Endothelial cell of umbilical vein (primary cell): ENCODE results near the gene MVP. TPM values are rescaled to one million over a fixed set of nuclear protein-coding genes. Genes with fewer than 3 reads are reported as not detected.

ENCODE experiments used
- BruUV-seq: library from RNA; stranded (reverse); fragments of 400-500 nt; replicated peaks from 2 replicates; lab custom pipeline; 2021; lab: Mats Ljungman, UMichigan
- CTCF ChIA-PET: fragments of 300-600, 350-600 bp; sonication (Branson Sonifier 250); formaldehyde crosslinking; loops from one replicate; lab custom pipeline; 2021; ENCODE audit warnings: antibody characterized with exemption, inconsistent platforms; lab: Charles Lee
- POLR2A ChIA-PET: fragments of 300-600, 350-600 bp; sonication (Branson Sonifier 250); formaldehyde crosslinking; loops from one replicate; lab custom pipeline; 2021; ENCODE audit warnings: antibody characterized with exemption, inconsistent platforms; lab: Charles Lee
- DNase-seq: peaks from one replicate; pipeline ENCODE4 v3.0.0-alpha.2; 2011; ENCODE audit warnings: low read depth, low spot score
- FAIRE-seq: peaks from 2 replicates; lab custom pipeline; 2011; peaks lifted over from hg19 to GRCh38; lab: Jason Lieb, UNC
- H2AFZ ChIP-seq: 2 replicates; pipeline ENCODE4 v1.6.0; 2012; ENCODE audit warnings: low read depth, low read length, control low read depth, inconsistent platforms
- H3K27ac ChIP-seq: 2 replicates; pipeline ENCODE4 v1.5.1; 2011; ENCODE audit warnings: low read depth, mild to moderate bottlenecking, control low read depth, low read length, moderate library complexity; ENCODE audit not compliant: insufficient read depth
- H3K27me3 ChIP-seq, 2 experiments: 2 replicates each; pipeline versions ENCODE4 v1.6.0 to v1.6.1; 2011; ENCODE audit warnings: low read length in 2 of 2, mixed read lengths in 1 of 2; ENCODE audit not compliant: control insufficient read depth in 2 of 2, insufficient read depth in 2 of 2
- H3K36me3 ChIP-seq, 2 experiments: 2 replicates in 1 of 2; 3 replicates in 1 of 2; pipeline ENCODE4 v1.5.1; 2011; ENCODE audit warnings: low read length in 2 of 2, mild to moderate bottlenecking in 1 of 2, moderate library complexity in 1 of 2; ENCODE audit not compliant: control insufficient read depth in 2 of 2, insufficient read depth in 2 of 2; ENCODE audit errors: extremely low read depth in 1 of 2
- H3K4me1 ChIP-seq: 3 replicates; pipeline ENCODE4 v1.5.1; 2011; ENCODE audit warnings: mild to moderate bottlenecking, low read length; ENCODE audit not compliant: control insufficient read depth, insufficient read depth; ENCODE audit errors: extremely low read depth
- H3K4me2 ChIP-seq: 2 replicates; pipeline ENCODE4 v1.6.1; 2011; ENCODE audit warnings: low read length, control low read depth, mixed read lengths; ENCODE audit not compliant: insufficient read depth
- H3K4me3 ChIP-seq, 3 experiments: fragments of 200-600 bp in 1 of 3; sonication (generic), shearing (Covaris generic) in 1 of 3; replicated peaks in 1 of 3; 2 replicates each; pipeline ENCODE4 v1.5.1; 2011 to 2016; ENCODE audit warnings: control low read depth in 3 of 3, low read length in 3 of 3, mild to moderate bottlenecking in 2 of 3, inconsistent platforms in 1 of 3, low read depth in 1 of 3, moderate library complexity in 1 of 3; ENCODE audit not compliant: insufficient read depth in 1 of 3
- H3K79me2 ChIP-seq: 2 replicates; pipeline ENCODE4 v1.6.0; 2012; ENCODE audit warnings: low read length, inconsistent platforms; ENCODE audit not compliant: control insufficient read depth, insufficient read depth
- H3K9ac ChIP-seq: replicated peaks from 2 replicates; pipeline ENCODE3; 2011; ENCODE audit warnings: low read length, control low read depth; ENCODE audit not compliant: insufficient read depth; ENCODE audit errors: extremely low read depth
- H3K9me1 ChIP-seq: replicated peaks from 3 replicates; pipeline ENCODE4 v1.6.0; 2011; ENCODE audit warnings: mild to moderate bottlenecking, low read length; ENCODE audit not compliant: control insufficient read depth, insufficient read depth; ENCODE audit errors: extremely low read depth
- H3K9me3 ChIP-seq: replicated peaks from 2 replicates; pipeline ENCODE4 v1.5.1; 2012; ENCODE audit warnings: low read length, inconsistent platforms; ENCODE audit not compliant: control insufficient read depth, insufficient read depth
- H4K20me1 ChIP-seq: replicated peaks from 2 replicates; pipeline ENCODE3; 2011; ENCODE audit warnings: mild to moderate bottlenecking, low read length; ENCODE audit not compliant: control insufficient read depth, insufficient read depth; ENCODE audit errors: extremely low read depth
- FOS ChIP-seq: IDR thresholded peaks from 2 replicates; pipeline ENCODE4 v1.6.1; 2011; ENCODE audit warnings: mild to moderate bottlenecking, low read length, moderate library complexity, borderline replicate concordance; ENCODE audit not compliant: insufficient read depth
- GATA2 ChIP-seq: IDR thresholded peaks from 2 replicates; pipeline ENCODE4 v1.7.0; 2011; ENCODE audit warnings: low read depth, mild to moderate bottlenecking, moderate library complexity, mixed read lengths, low read length; ENCODE audit not compliant: insufficient read length, insufficient read depth
- JUN ChIP-seq: IDR thresholded peaks from 2 replicates; pipeline ENCODE4 v1.6.1; 2011; ENCODE audit warnings: borderline replicate concordance, low read depth; ENCODE audit not compliant: insufficient read length, insufficient read depth
- POLR2A ChIP-seq: IDR thresholded peaks from 2 replicates; pipeline ENCODE4 v1.6.1; 2012; ENCODE audit warnings: low read depth, mild to moderate bottlenecking, control low read depth, low read length
- dilution Hi-C: fragments of 300-500 bp; cut with MboI; formaldehyde crosslinking; loops from one replicate; pipeline ENCODE4 v1.15.0; 2019; ENCODE audit warnings: low sequenced_read_pairs; ENCODE audit not compliant: extremely low pct_ligation_motif_present
- intact Hi-C: fragments of 100-400 bp; cut with micrococcal nuclease; formaldehyde crosslinking; loops from one replicate; pipeline ENCODE4 v1.10.0; 2022
- polyA plus RNA-seq, 4 experiments: library from polyadenylated mRNA; depleted of rRNA in 3 of 4; stranded (reverse) in 3 of 4; unstranded in 1 of 4; fragments of >200 nt; gene quantifications; 2 replicates each; pipeline versions ENCODE4 v1.2.1 to v1.2.3, GENCODE V29; 2011 to 2012; ENCODE audit warnings: missing spikeins in 1 of 4
- total RNA-seq: library from RNA; stranded (reverse); gene quantifications from 2 replicates; pipeline ENCODE4 v1.2.3, GENCODE V29; 2021
- TF ChIP-seq, protein P1 (sequence below): IDR thresholded peaks from 2 replicates; pipeline ENCODE4 v1.6.1; 2011; ENCODE audit not compliant: insufficient read depth, insufficient read length

The MVP gene
- total and polyA plus RNA-seq, 2 donors (not counting 3 experiments of a cell fraction or from before 2014, with no cell fraction given), result 49.8 to 118 TPM

DNA sequence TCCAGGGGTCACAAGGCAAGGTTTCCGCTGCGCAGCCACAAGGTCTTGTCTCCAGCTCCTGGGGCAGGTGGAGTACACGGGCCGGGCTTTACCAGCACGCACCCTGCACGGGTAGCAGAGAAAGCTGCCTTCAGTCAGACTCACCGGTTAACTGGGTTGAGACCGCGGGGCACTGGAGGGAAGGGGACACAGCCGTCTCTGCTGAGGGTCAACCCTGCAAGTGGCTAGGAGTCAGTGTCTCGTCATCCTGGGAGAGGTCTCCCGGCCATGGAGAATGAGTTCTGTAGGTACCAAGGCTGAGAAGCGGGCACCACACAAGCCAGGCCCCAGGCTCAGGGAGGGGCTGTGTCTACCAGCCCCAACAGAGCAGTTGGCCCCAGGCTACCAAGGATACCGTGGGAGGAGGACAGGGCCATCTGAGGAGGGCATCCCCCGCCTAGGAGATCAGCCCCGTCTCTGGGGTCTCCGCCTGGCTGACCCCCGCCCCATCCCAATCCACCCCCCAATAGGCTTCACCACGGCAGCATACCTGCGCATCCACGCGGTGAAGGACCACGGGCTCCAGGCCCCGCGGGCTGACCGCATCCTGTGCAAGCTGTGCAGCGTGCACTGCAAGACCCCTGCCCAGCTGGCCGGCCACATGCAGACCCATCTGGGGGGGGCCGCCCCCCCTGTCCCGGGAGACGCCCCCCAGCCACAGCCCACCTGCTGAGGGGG, 11.1 kb upstream of the MVP start:
- H3K79me2 ChIP-seq, result peaks cover 29% of the 10 kb centered on the region
- ChIA-PET CTCF (interaction anchor here (0.7 to 4.0 kb wide), 8 partner anchors 7 to 223 kb away, joined by 3 to 163 read pairs (median 14); partner anchors contain the start of genes PAGR1 and TAOK2), POLR2A (no interaction called here)
- H3K27ac ChIP-seq, result no peak overlapping the region
- dilution Hi-C loops, result loop anchor here (10.0 kb wide), 1 partner anchor 186 kb away; the partner anchor contains the start of genes HIRIP3 and INO80E
- H3K4me2 ChIP-seq, result peak overlapping the region; percentile 71
- H3K4me1 ChIP-seq, result peaks cover 46% of the 10 kb centered on the region
- no TSS peak for BruUV-seq
- no peaks in the 10 kb centered on the region for H3K27me3 ChIP-seq
- H3K9ac ChIP-seq, result no peak overlapping the region
- intact Hi-C loops, result loop anchor here (5.0 kb wide), 2 partner anchors 107 to 163 kb away; partner anchors contain the start of gene TAOK2
- H3K36me3 ChIP-seq, result peaks cover 0 to 14% of the 10 kb centered on the region in 2 experiments
- no peak overlapping the region for H3K4me3 ChIP-seq
- no peaks in the 10 kb centered on the region for H3K9me1 ChIP-seq
- DNase-seq (no peak), FAIRE-seq (no peak)
- no peak overlapping the region for H2AFZ ChIP-seq
- no peaks in the 10 kb centered on the region for H4K20me1 ChIP-seq
- no peaks in the 10 kb centered on the region for H3K9me3 ChIP-seq
- TF ChIP-seq JUN, result no peak
- peak; percentile 19 for TF ChIP-seq POLR2A
- no peak for TF ChIP-seq GATA2
- TF ChIP-seq, protein P1, sequence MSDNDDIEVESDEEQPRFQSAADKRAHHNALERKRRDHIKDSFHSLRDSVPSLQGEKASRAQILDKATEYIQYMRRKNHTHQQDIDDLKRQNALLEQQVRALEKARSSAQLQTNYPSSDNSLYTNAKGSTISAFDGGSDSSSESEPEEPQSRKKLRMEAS, result no peak
- no peak for TF ChIP-seq FOS
